HCT116 (cell line): Measurements from ENCODE around the gene FAM13A. TPM values are rescaled to one million over a fixed set of nuclear protein-coding genes. Genes with fewer than 3 reads are reported as not detected.

ENCODE experiments used
- ATAC-seq: fragments of 200-7000 bp; cut with Tn5 transposase; 2 replicates; pipeline ENCODE4 v1.9.1; 2020; ENCODE audit warnings: mild to moderate bottlenecking, moderate library complexity
- BruUV-seq: library from RNA; stranded (reverse); fragments of 400-500 nt; replicated peaks from 2 replicates; lab custom pipeline; 2021; lab: Mats Ljungman, UMichigan
- CTCF ChIA-PET: fragments of 300-600 bp; sonication (Branson Sonifier 250); formaldehyde crosslinking; loops from one replicate; lab custom pipeline; 2021; ENCODE audit warnings: antibody characterized with exemption; lab: Charles Lee
- POLR2A ChIA-PET: fragments of 300-600, 350-600 bp; sonication (Branson Sonifier 250); formaldehyde crosslinking; loops from one replicate; lab custom pipeline; 2021; ENCODE audit warnings: antibody characterized with exemption; lab: Charles Lee
- RAD21 ChIA-PET, 2 experiments: fragments of 300-600 bp; sonication (Branson Sonifier 250); formaldehyde crosslinking; loops; one replicate each; lab custom pipeline; 2023; ENCODE audit warnings: low total read pairs in 2 of 2; ENCODE audit not compliant: uncharacterized antibody in 2 of 2, unreplicated experiment in 2 of 2, low non-redundant PET in 1 of 2; lab: Charles Lee
- DNase-seq: peaks from one replicate; pipeline ENCODE4 v3.0.0-alpha.2; 2010; ENCODE audit warnings: low read depth, low spot score
- H2AFZ ChIP-seq: fragments of 200-600 bp; shearing (Covaris generic), sonication (generic); 2 replicates; pipeline ENCODE4 v1.6.1; 2017; ENCODE audit warnings: low read depth, mixed run types, mixed read lengths, antibody characterized with exemption, low read length; ENCODE audit not compliant: poor library complexity, severe bottlenecking
- H3K27ac ChIP-seq: 2 replicates; pipeline ENCODE4 v1.5.1; 2012; ENCODE audit warnings: low read depth, low read length
- H3K27me3 ChIP-seq: fragments of 200-600 bp; sonication (generic); 2 replicates; pipeline ENCODE4 v1.6.1; 2016; ENCODE audit warnings: mixed run types, low read length, mixed read lengths; ENCODE audit not compliant: insufficient read depth
- H3K36me3 ChIP-seq, 2 experiments: fragments of 200-500 bp in 1 of 2; fragments of 200-600 bp in 1 of 2; sonication (Bioruptor generic) in 1 of 2; sonication (generic) in 1 of 2; 2 replicates each; pipeline versions ENCODE4 v1.5.1 to v1.6.1; 2014 to 2016; ENCODE audit warnings: low read length in 2 of 2, inconsistent platforms in 1 of 2, mixed read lengths in 1 of 2, mixed run types in 1 of 2; ENCODE audit not compliant: insufficient read depth in 2 of 2, control insufficient read depth in 1 of 2
- H3K4me1 ChIP-seq, 2 experiments: fragments of 200-600 bp in 1 of 2; sonication (generic) in 1 of 2; 2 replicates each; pipeline versions ENCODE4 v1.5.1 to v1.6.1; 2012 to 2017; ENCODE audit warnings: low read length in 2 of 2, inconsistent platforms in 1 of 2, mild to moderate bottlenecking in 1 of 2, mixed read lengths in 1 of 2, mixed run types in 1 of 2, moderate library complexity in 1 of 2; ENCODE audit not compliant: insufficient read depth in 2 of 2, control insufficient read depth in 1 of 2
- H3K4me2 ChIP-seq: fragments of 200-600 bp; sonication (generic); 2 replicates; pipeline ENCODE4 v1.6.1; 2017; ENCODE audit warnings: mixed run types, low read length, mixed read lengths
- H3K4me3 ChIP-seq, 2 experiments: fragments of 200-600 bp in 1 of 2; sonication (generic) in 1 of 2; replicated peaks in 1 of 2; 2 replicates each; pipeline ENCODE4 v1.5.1; 2011 to 2016; ENCODE audit warnings: low read length in 2 of 2, control low read depth in 1 of 2, low read depth in 1 of 2, mild to moderate bottlenecking in 1 of 2, mixed read lengths in 1 of 2, mixed run types in 1 of 2
- H3K79me2 ChIP-seq: fragments of 200-600 bp; sonication (generic); 2 replicates; pipeline ENCODE4 v1.6.1; 2017; ENCODE audit warnings: mild to moderate bottlenecking, mixed run types, low read length, moderate library complexity, mixed read lengths; ENCODE audit not compliant: insufficient read depth
- H3K9ac ChIP-seq: fragments of 200-600 bp; sonication (generic); 2 replicates; pipeline ENCODE4 v1.6.1; 2016; ENCODE audit warnings: low read length, mixed read lengths
- H3K9me2 ChIP-seq: fragments of 200-600 bp; sonication (generic), shearing (Covaris generic); 2 replicates; pipeline ENCODE4 v1.6.1; 2017; ENCODE audit warnings: mixed run types, mild to moderate bottlenecking, moderate library complexity; ENCODE audit not compliant: insufficient read depth
- H3K9me3 ChIP-seq, 2 experiments: fragments of 200-500 bp in 1 of 2; fragments of 200-600 bp in 1 of 2; sonication (Bioruptor generic) in 1 of 2; sonication (generic) in 1 of 2; 2 replicates each; pipeline ENCODE4 v1.6.1; 2014 to 2017; ENCODE audit warnings: low read length in 2 of 2, mixed read lengths in 2 of 2, inconsistent platforms in 1 of 2, low read depth in 1 of 2, mild to moderate bottlenecking in 1 of 2, mixed run types in 1 of 2, moderate library complexity in 1 of 2; ENCODE audit not compliant: control insufficient read depth in 1 of 2, insufficient read depth in 1 of 2
- H4K20me1 ChIP-seq: fragments of 200-600 bp; sonication (generic), shearing (Covaris generic); 2 replicates; pipeline ENCODE4 v1.6.1; 2017; ENCODE audit warnings: mixed run types, mild to moderate bottlenecking, moderate library complexity; ENCODE audit not compliant: insufficient read depth
- EGR1 ChIP-seq: IDR thresholded peaks from 2 replicates; pipeline ENCODE4 v1.6.1; 2012; ENCODE audit warnings: low read depth
- ELF1 ChIP-seq: IDR thresholded peaks from 2 replicates; pipeline ENCODE4 v1.6.1; 2012; ENCODE audit warnings: low read depth, borderline replicate concordance
- EZH2phosphoT487 ChIP-seq: fragments of 200-600 bp; IDR thresholded peaks from 2 replicates; pipeline ENCODE4 v1.6.1; 2018; ENCODE audit warnings: antibody characterized with exemption, borderline replicate concordance
- JUND ChIP-seq: IDR thresholded peaks from 2 replicates; pipeline ENCODE4 v1.6.1; 2012
- POLR2AphosphoS5 ChIP-seq: IDR thresholded peaks from 2 replicates; pipeline ENCODE4 v1.6.1; 2011; ENCODE audit warnings: mild to moderate bottlenecking, low read depth, low read length, moderate library complexity
- SIN3A ChIP-seq: IDR thresholded peaks from 2 replicates; pipeline ENCODE4 v1.6.1; 2012; ENCODE audit warnings: low read depth
- TCF7L2 ChIP-seq: IDR thresholded peaks from 2 replicates; pipeline ENCODE4 v1.7.0; 2011; ENCODE audit warnings: borderline replicate concordance, inconsistent platforms; ENCODE audit not compliant: insufficient read depth, insufficient read length; ENCODE audit errors: extremely low read depth
- YY1 ChIP-seq: IDR thresholded peaks from 2 replicates; pipeline ENCODE4 v1.6.1; 2011; ENCODE audit warnings: low read length, low read depth, moderate library complexity, mild to moderate bottlenecking; ENCODE audit not compliant: insufficient replicate concordance; ENCODE audit errors: extremely low read depth
- ZNF274 ChIP-seq: fragments of 200-500 bp; sonication (Bioruptor generic); IDR thresholded peaks from 2 replicates; pipeline ENCODE4 v1.6.1; 2014; ENCODE audit warnings: mild to moderate bottlenecking, low read depth, low read length, inconsistent platforms
- intact Hi-C: fragments of 100-400 bp; cut with micrococcal nuclease; formaldehyde crosslinking; loops from 2 replicates; pipeline ENCODE4 v1.10.0; 2022
- total RNA-seq: library from RNA; stranded (reverse); gene quantifications from one replicate; pipeline ENCODE4 v1.2.1, GENCODE V29; 2021; ENCODE audit not compliant: unreplicated experiment
- TF ChIP-seq, protein P1 (sequence below): IDR thresholded peaks from 2 replicates; pipeline ENCODE4 v1.6.1; 2012; ENCODE audit warnings: low read depth
- TF ChIP-seq, protein P2 (sequence below): IDR thresholded peaks from 2 replicates; pipeline ENCODE4 v1.6.1; 2012
- TF ChIP-seq, protein P3 (sequence below): IDR thresholded peaks from 2 replicates; pipeline ENCODE4 v1.6.1; 2011; ENCODE audit warnings: mild to moderate bottlenecking, low read length, moderate library complexity; ENCODE audit not compliant: insufficient replicate concordance; ENCODE audit errors: extremely low read depth

FAM13A gene
- total RNA-seq, 1 experiment from 2014 or later: 17.2 TPM

DNA sequence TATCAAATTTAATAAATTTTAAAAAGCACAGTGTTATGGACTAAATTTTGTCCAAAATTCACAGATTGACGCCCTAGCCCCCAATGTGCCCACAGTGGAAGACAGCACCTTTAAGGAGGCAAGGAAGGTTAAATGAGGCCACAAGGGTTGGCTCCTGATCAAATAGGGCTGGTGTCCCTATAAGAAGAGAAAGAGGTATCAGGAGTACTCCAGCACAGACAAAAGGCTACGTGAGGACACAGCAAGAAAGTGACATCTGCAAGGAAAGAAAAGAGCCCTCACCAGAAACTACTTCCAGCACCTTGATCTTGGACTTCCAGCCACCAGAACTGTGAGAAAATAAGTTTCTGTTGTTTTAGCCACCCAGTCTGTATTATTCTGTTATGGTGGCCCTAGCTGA, 48.8 kb downstream of the FAM13A start:
- Histone ChIP-seq H2AFZ (no peak overlapping the region), H3K4me3 (no peak overlapping the region), H3K9me2 (no peaks in the 10 kb centered on the region), H3K4me2 (no peak overlapping the region), H3K36me3 (no peaks in the 10 kb centered on the region), H3K9ac (no peak overlapping the region), H3K27me3 (no peaks in the 10 kb centered on the region), H3K27ac (no peak overlapping the region), H4K20me1 (no peaks in the 10 kb centered on the region), H3K4me1 (no peaks in the 10 kb centered on the region), H3K9me3 (no peaks in the 10 kb centered on the region), H3K79me2 (no peaks in the 10 kb centered on the region)
- ATAC-seq (no peak), DNase-seq (no peak)
- intact Hi-C loops: no loop called here
- RAD21 ChIA-PET: no interaction called here
- CTCF ChIA-PET: no interaction called here
- BruUV-seq: no TSS peak
- POLR2A ChIA-PET: no interaction called here
- TF ChIP-seq SIN3A: no peak
- TF ChIP-seq, protein P1, sequence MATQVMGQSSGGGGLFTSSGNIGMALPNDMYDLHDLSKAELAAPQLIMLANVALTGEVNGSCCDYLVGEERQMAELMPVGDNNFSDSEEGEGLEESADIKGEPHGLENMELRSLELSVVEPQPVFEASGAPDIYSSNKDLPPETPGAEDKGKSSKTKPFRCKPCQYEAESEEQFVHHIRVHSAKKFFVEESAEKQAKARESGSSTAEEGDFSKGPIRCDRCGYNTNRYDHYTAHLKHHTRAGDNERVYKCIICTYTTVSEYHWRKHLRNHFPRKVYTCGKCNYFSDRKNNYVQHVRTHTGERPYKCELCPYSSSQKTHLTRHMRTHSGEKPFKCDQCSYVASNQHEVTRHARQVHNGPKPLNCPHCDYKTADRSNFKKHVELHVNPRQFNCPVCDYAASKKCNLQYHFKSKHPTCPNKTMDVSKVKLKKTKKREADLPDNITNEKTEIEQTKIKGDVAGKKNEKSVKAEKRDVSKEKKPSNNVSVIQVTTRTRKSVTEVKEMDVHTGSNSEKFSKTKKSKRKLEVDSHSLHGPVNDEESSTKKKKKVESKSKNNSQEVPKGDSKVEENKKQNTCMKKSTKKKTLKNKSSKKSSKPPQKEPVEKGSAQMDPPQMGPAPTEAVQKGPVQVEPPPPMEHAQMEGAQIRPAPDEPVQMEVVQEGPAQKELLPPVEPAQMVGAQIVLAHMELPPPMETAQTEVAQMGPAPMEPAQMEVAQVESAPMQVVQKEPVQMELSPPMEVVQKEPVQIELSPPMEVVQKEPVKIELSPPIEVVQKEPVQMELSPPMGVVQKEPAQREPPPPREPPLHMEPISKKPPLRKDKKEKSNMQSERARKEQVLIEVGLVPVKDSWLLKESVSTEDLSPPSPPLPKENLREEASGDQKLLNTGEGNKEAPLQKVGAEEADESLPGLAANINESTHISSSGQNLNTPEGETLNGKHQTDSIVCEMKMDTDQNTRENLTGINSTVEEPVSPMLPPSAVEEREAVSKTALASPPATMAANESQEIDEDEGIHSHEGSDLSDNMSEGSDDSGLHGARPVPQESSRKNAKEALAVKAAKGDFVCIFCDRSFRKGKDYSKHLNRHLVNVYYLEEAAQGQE: no peak
- no peak for TF ChIP-seq EGR1
- no peak for TF ChIP-seq POLR2AphosphoS5
- no peak for TF ChIP-seq EZH2phosphoT487
- TF ChIP-seq JUND: no peak
- no peak for TF ChIP-seq TCF7L2
- TF ChIP-seq, protein P2, sequence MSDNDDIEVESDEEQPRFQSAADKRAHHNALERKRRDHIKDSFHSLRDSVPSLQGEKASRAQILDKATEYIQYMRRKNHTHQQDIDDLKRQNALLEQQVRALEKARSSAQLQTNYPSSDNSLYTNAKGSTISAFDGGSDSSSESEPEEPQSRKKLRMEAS: no peak
- TF ChIP-seq ZNF274: no peak
- no peak for TF ChIP-seq ELF1
- TF ChIP-seq YY1: no peak
- TF ChIP-seq, protein P3, sequence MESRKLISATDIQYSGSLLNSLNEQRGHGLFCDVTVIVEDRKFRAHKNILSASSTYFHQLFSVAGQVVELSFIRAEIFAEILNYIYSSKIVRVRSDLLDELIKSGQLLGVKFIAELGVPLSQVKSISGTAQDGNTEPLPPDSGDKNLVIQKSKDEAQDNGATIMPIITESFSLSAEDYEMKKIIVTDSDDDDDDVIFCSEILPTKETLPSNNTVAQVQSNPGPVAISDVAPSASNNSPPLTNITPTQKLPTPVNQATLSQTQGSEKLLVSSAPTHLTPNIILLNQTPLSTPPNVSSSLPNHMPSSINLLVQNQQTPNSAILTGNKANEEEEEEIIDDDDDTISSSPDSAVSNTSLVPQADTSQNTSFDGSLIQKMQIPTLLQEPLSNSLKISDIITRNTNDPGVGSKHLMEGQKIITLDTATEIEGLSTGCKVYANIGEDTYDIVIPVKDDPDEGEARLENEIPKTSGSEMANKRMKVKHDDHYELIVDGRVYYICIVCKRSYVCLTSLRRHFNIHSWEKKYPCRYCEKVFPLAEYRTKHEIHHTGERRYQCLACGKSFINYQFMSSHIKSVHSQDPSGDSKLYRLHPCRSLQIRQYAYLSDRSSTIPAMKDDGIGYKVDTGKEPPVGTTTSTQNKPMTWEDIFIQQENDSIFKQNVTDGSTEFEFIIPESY: no peak
